Measurements from ENCODE around the gene CANT1. TPM values are rescaled to one million over a fixed set of nuclear protein-coding genes. Genes with fewer than 3 reads are reported as not detected.

CANT1 gene
- total RNA-seq, 1 donor from 2014 or later = 23.1 TPM

- intact Hi-C loops (cut with DNase I) = no loop called here
- H3K4me3 ChIP-seq = no peak overlapping the region
- H3K4me1 ChIP-seq = peaks cover 54% of the 10 kb centered on the region
- no peak overlapping the region for H3K27ac ChIP-seq
- H3K36me3 ChIP-seq = peaks cover 0 to 8% of the 10 kb centered on the region in 2 donors
- no peak for DNase-seq (ENCODE audit: extremely low spot score in 2 of 2)
- no peaks in the 10 kb centered on the region for H3K27me3 ChIP-seq
- H3K9me3 ChIP-seq = no peaks in the 10 kb centered on the region
- no peak for TF ChIP-seq POLR2AphosphoS5 (IDR thresholded peaks at IDR 0.05; ENCODE audit: insufficient read depth in 1 of 2, low read depth in 1 of 2)
- TF ChIP-seq, protein P1, sequence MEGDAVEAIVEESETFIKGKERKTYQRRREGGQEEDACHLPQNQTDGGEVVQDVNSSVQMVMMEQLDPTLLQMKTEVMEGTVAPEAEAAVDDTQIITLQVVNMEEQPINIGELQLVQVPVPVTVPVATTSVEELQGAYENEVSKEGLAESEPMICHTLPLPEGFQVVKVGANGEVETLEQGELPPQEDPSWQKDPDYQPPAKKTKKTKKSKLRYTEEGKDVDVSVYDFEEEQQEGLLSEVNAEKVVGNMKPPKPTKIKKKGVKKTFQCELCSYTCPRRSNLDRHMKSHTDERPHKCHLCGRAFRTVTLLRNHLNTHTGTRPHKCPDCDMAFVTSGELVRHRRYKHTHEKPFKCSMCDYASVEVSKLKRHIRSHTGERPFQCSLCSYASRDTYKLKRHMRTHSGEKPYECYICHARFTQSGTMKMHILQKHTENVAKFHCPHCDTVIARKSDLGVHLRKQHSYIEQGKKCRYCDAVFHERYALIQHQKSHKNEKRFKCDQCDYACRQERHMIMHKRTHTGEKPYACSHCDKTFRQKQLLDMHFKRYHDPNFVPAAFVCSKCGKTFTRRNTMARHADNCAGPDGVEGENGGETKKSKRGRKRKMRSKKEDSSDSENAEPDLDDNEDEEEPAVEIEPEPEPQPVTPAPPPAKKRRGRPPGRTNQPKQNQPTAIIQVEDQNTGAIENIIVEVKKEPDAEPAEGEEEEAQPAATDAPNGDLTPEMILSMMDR (IDR thresholded peaks at IDR 0.05) = no peak
- no peak for TF ChIP-seq POLR2A (IDR thresholded peaks at IDR 0.05)
Measured at GRCh38 chr17:79006046-79006445, 3.5 kb downstream of the CANT1 start.

DNA sequence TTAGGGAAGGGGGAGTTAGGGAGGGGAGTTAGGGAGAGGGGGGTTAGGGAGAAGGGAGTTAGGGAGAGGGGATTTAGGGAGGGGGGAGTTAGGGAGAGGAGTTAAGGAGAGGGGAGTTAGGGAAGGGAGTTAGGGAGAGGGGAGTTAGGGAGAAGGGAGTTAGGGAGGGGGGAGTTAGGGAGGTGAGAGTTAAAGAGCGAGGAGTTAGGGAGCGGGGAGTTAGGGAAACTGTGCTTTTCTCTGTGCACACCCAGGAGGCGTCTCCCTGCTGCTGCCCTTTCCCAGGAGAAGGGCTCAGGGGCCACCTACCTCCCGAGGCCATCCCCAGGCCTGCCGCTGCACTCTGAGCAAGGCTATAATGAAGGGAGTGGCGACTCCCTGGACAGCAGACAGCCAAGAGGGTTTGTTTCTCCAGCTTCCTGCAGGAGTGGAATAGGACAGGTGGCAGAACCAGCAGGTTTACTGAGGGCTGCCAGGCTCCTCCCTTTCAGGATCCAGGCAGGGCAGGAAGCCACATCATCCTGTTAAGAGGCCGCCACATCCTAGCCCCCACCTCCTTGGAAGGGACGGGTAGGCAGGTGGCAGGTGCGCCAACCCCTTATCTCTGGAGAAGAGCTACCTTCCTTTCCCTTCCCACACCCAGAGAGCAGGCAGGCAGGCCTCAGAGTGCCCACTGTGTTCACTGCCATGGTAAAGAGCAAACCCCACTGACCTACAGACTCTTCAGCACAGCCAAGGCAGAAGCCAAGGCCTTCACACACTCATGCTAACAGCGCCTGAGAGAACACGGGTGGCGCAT lies 4.3 kb downstream of the CANT1 start:
- Histone ChIP-seq H3K4me3 (no peak overlapping the region), H3K4me1 (peaks cover 51% of the 10 kb centered on the region), H3K36me3 (peaks cover 0 to 8% of the 10 kb centered on the region in 2 donors), H3K27me3 (no peaks in the 10 kb centered on the region), H3K27ac (no peak overlapping the region), H3K9me3 (no peaks in the 10 kb centered on the region)
- no peak for DNase-seq (ENCODE audit: extremely low spot score in 2 of 2)
- intact Hi-C loops (cut with DNase I) = no loop called here
- no peak for TF ChIP-seq POLR2A (IDR thresholded peaks at IDR 0.05)
- TF ChIP-seq, protein P1 (IDR thresholded peaks at IDR 0.05) = no peak
- no peak for TF ChIP-seq POLR2AphosphoS5 (IDR thresholded peaks at IDR 0.05; ENCODE audit: insufficient read depth in 1 of 2, low read depth in 1 of 2)

GRCh38 chr17:79003661-79004411 lies 5.7 kb downstream of the CANT1 start:
- Histone ChIP-seq H3K9me3 (no peaks in the 10 kb centered on the region), H3K4me3 (no peak overlapping the region), H3K27me3 (no peaks in the 10 kb centered on the region), H3K27ac (no peak overlapping the region), H3K36me3 (peaks cover 0 to 12% of the 10 kb centered on the region in 2 donors), H3K4me1 (peaks cover 48% of the 10 kb centered on the region)
- TF ChIP-seq POLR2AphosphoS5 (IDR thresholded peaks at IDR 0.05; ENCODE audit: insufficient read depth in 1 of 2, low read depth in 1 of 2) (no peak), POLR2A (IDR thresholded peaks at IDR 0.05) (no peak)
- TF ChIP-seq, protein P1 (IDR thresholded peaks at IDR 0.05) = no peak
- intact Hi-C loops (cut with DNase I) = no loop called here
- DNase-seq (ENCODE audit: extremely low spot score in 2 of 2) = no peak

DNA sequence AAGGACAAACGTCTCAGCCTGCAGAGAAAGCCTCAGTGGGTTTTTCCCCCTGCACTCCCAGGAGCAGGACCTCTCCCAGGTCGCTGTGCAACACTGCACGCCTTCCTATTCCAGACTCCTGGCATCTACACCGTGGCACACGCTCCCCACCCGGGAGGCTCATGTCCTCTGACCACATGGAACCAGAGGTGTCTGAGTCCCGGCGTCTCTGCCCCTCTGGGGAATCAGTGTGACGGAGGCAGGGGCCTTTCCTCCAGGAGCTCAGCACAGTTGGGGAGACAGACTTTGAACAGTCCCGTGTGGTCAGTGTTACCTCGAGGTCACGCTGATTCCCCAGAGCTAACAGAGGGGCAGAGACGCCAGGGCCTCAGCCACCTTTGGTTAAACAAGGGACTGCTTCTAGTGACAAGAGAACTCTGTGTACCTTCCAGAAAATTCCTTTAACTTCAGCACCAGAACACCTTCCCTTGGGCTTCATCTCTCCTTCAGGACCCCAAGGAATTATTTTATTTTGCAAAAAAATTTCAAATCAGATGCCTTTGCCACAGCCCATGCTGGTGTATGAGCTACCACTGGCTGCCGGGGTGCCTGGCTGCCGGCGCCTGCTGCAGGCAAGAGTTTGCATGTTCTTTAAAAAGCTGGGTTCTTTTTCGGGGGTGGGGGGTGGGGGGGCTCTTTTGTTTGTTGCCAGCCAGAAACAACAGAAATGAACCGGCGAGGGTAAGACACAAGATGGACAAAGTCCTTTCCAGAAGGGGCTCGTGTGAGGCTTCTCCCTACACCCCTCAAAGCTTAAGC lies 6.6 kb downstream of the CANT1 start:
- Histone ChIP-seq H3K9me3 (no peaks in the 10 kb centered on the region), H3K4me1 (peaks cover 48% of the 10 kb centered on the region), H3K36me3 (peaks cover 0 to 19% of the 10 kb centered on the region in 2 donors), H3K27me3 (no peaks in the 10 kb centered on the region), H3K27ac (no peak overlapping the region), H3K4me3 (no peak overlapping the region)
- intact Hi-C loops (cut with DNase I) = no loop called here
- TF ChIP-seq POLR2AphosphoS5 (IDR thresholded peaks at IDR 0.05; ENCODE audit: insufficient read depth in 1 of 2, low read depth in 1 of 2) (no peak), POLR2A (IDR thresholded peaks at IDR 0.05) (no peak)
- TF ChIP-seq, protein P1 (IDR thresholded peaks at IDR 0.05) = no peak
- DNase-seq (ENCODE audit: extremely low spot score in 2 of 2) = no peak
